Activated CD4-positive, alpha-beta memory T cell treated with anti-CD3 and anti-CD28 coated beads for 36 hours (primary cell): ENCODE results near the gene MTR. TPM values are rescaled to one million over a fixed set of nuclear protein-coding genes. Genes with fewer than 3 reads are reported as not detected.

Source experiments
- CTCF ChIA-PET: fragments of 350-600 bp; sonication (Branson Sonifier 250); formaldehyde crosslinking; loops from one replicate; lab custom pipeline; 2021; ENCODE audit warnings: antibody characterized with exemption, inconsistent platforms; lab: Charles Lee
- POLR2A ChIA-PET: fragments of 350-600 bp; sonication (Branson Sonifier 250); formaldehyde crosslinking; loops from one replicate; lab custom pipeline; 2021; ENCODE audit warnings: antibody characterized with exemption; lab: Charles Lee
- DNase-seq: peaks from one replicate; pipeline ENCODE4 v3.0.0-alpha.2; 2020
- H3K27ac Mint-ChIP-seq: one replicate; pipeline ENCODE4 v1.8.0; 2021; ENCODE audit warnings: mixed read lengths
- H3K27me3 Mint-ChIP-seq: one replicate; pipeline ENCODE4 v1.8.0; 2021; ENCODE audit warnings: mixed read lengths
- H3K36me3 Mint-ChIP-seq: one replicate; pipeline ENCODE4 v1.8.0; 2021; ENCODE audit warnings: mixed read lengths
- H3K4me1 Mint-ChIP-seq: one replicate; pipeline ENCODE4 v1.8.0; 2021; ENCODE audit warnings: low read depth, mixed read lengths
- H3K4me3 Mint-ChIP-seq: one replicate; pipeline ENCODE4 v1.8.0; 2021; ENCODE audit warnings: mild to moderate bottlenecking, mixed read lengths
- H3K9me3 Mint-ChIP-seq: one replicate; pipeline ENCODE4 v1.8.0; 2021; ENCODE audit warnings: mixed read lengths
- intact Hi-C: fragments of 100-400 bp; cut with micrococcal nuclease; formaldehyde crosslinking; loops from one replicate; pipeline ENCODE4 v1.15.1; 2023
- total RNA-seq, 2 experiments: library from RNA; stranded (reverse); gene quantifications; one replicate each; pipeline ENCODE4 v1.2.3, GENCODE V29; 2021

Gene MTR
- 10 to 100 TPM; 46.3 to 46.6 TPM for total RNA-seq

- peak; percentile 98 for DNase-seq
- Mint-ChIP-seq H3K27me3 (no peaks in the 10 kb centered on the region), H3K36me3 (peaks cover 2% of the 10 kb centered on the region), H3K9me3 (no peaks in the 10 kb centered on the region), H3K27ac (peak within 1 kb of the TSS; percentile 96), H3K4me3 (peak within 1 kb of the TSS; percentile 91), H3K4me1 (peaks cover 31% of the 10 kb centered on the region)
- ChIA-PET POLR2A (interaction anchor here (0.9 to 1.9 kb wide), 4 partner anchors 11 to 1290 kb away, joined by 3 to 16 read pairs (median 4); partner anchors contain the start of genes B3GALNT2 and HEATR1), CTCF (interaction anchor here (0.7 to 1.2 kb wide), 2 partner anchors 11 to 36 kb away, joined by 3 to 9 read pairs; no protein-coding TSS in a partner anchor)
- intact Hi-C loops: loop anchor here (1.0 to 5.0 kb wide), 3 partner anchors 191 to 513 kb away; partner anchors contain the start of gene HEATR1
These were observed at the start of gene MTR for GRCh38 chr1:236795035-236795756. MTR (plus strand) TSS chr1:236795292; CDS start chr1:236795704, 412 bp downstream.

- intact Hi-C loops: no loop called here
- POLR2A ChIA-PET: no interaction called here
These were observed 48.3 kb upstream of the MTR start for GRCh38 chr1:236746785-236747184.

GRCh38 chr1:236747311-236747985 lies 47.6 kb upstream of the MTR start:
- POLR2A ChIA-PET: no interaction called here

More at GRCh38 chr1:236746785-236747184, 48.3 kb upstream of the MTR start:
- Mint-ChIP-seq H3K9me3 (no peaks in the 10 kb centered on the region), H3K27ac (no peak overlapping the region), H3K4me3 (no peak overlapping the region), H3K4me1 (no peaks in the 10 kb centered on the region), H3K36me3 (no peaks in the 10 kb centered on the region), H3K27me3 (peaks cover 14% of the 10 kb centered on the region)
- CTCF ChIA-PET: no interaction called here
- DNase-seq: no peak

GRCh38 chr1:236748268-236748870 lies 46.7 kb upstream of the MTR start:
- no peak for DNase-seq
- no peak overlapping the region for H3K27ac Mint-ChIP-seq
- no peak overlapping the region for H3K4me3 Mint-ChIP-seq
- intact Hi-C loops: no loop called here
- H3K27me3 Mint-ChIP-seq: peaks cover 14% of the 10 kb centered on the region
- POLR2A ChIA-PET: no interaction called here
- no peaks in the 10 kb centered on the region for H3K36me3 Mint-ChIP-seq
- H3K4me1 Mint-ChIP-seq: no peaks in the 10 kb centered on the region
- no peaks in the 10 kb centered on the region for H3K9me3 Mint-ChIP-seq
- CTCF ChIA-PET: interaction anchor here (0.6 to 4.4 kb wide), 3 partner anchors 11 to 638 kb away, joined by 3 to 24 read pairs (median 3); no protein-coding TSS in a partner anchor

More at GRCh38 chr1:236747311-236747985, 47.6 kb upstream of the MTR start:
- H3K4me1 Mint-ChIP-seq: no peaks in the 10 kb centered on the region
- H3K27ac Mint-ChIP-seq: no peak overlapping the region
- H3K27me3 Mint-ChIP-seq: peaks cover 14% of the 10 kb centered on the region
- CTCF ChIA-PET: interaction anchor here (4.4 kb wide), 1 partner anchor 11 kb away, joined by 24 read pairs; no protein-coding TSS in a partner anchor
- intact Hi-C loops: no loop called here
- H3K36me3 Mint-ChIP-seq: no peaks in the 10 kb centered on the region
- DNase-seq: no peak
- no peak overlapping the region for H3K4me3 Mint-ChIP-seq
- H3K9me3 Mint-ChIP-seq: no peaks in the 10 kb centered on the region

GRCh38 chr1:236750928-236751327 lies 44.2 kb upstream of the MTR start:
- no peak overlapping the region for H3K27ac Mint-ChIP-seq
- no peak overlapping the region for H3K4me3 Mint-ChIP-seq
- ChIA-PET POLR2A (no interaction called here), CTCF (interaction anchor here (0.6 to 4.4 kb wide), 2 partner anchors 8 to 111 kb away, joined by 3 to 24 read pairs; no protein-coding TSS in a partner anchor)
- H3K27me3 Mint-ChIP-seq: peaks cover 11% of the 10 kb centered on the region
- H3K4me1 Mint-ChIP-seq: no peaks in the 10 kb centered on the region
- intact Hi-C loops: no loop called here
- no peaks in the 10 kb centered on the region for H3K36me3 Mint-ChIP-seq
- no peaks in the 10 kb centered on the region for H3K9me3 Mint-ChIP-seq
- DNase-seq: no peak

GRCh38 chr1:236751385-236751784 lies 43.7 kb upstream of the MTR start:
- DNase-seq: no peak
- H3K4me1 Mint-ChIP-seq: no peaks in the 10 kb centered on the region
- H3K36me3 Mint-ChIP-seq: no peaks in the 10 kb centered on the region
- intact Hi-C loops: no loop called here
- no peak overlapping the region for H3K4me3 Mint-ChIP-seq
- POLR2A ChIA-PET: no interaction called here
- H3K27me3 Mint-ChIP-seq: peaks cover 11% of the 10 kb centered on the region
- H3K27ac Mint-ChIP-seq: no peak overlapping the region
- CTCF ChIA-PET: interaction anchor here (4.4 kb wide), 1 partner anchor 8 kb away, joined by 24 read pairs; no protein-coding TSS in a partner anchor
- H3K9me3 Mint-ChIP-seq: no peaks in the 10 kb centered on the region

- Mint-ChIP-seq H3K9me3 (no peaks in the 10 kb centered on the region), H3K4me3 (no peak overlapping the region), H3K4me1 (no peaks in the 10 kb centered on the region), H3K36me3 (no peaks in the 10 kb centered on the region), H3K27ac (no peak overlapping the region), H3K27me3 (peaks cover 10% of the 10 kb centered on the region)
- no peak for DNase-seq
- intact Hi-C loops: no loop called here
- CTCF ChIA-PET: interaction anchor here (0.7 kb wide), 1 partner anchor 147 kb away, joined by 3 read pairs; no protein-coding TSS in a partner anchor
- POLR2A ChIA-PET: no interaction called here
These were observed 43.2 kb upstream of the MTR start for GRCh38 chr1:236751935-236752334.

- CTCF ChIA-PET: interaction anchor here (1.9 kb wide), 1 partner anchor 634 kb away, joined by 6 read pairs; no protein-coding TSS in a partner anchor
- DNase-seq: no peak
- POLR2A ChIA-PET: interaction anchor here (0.5 kb wide), 1 partner anchor 128 kb away, joined by 4 read pairs; no protein-coding TSS in a partner anchor
- no peaks in the 10 kb centered on the region for H3K4me1 Mint-ChIP-seq
- peaks cover 8% of the 10 kb centered on the region for H3K27me3 Mint-ChIP-seq
- intact Hi-C loops: no loop called here
- no peak overlapping the region for H3K4me3 Mint-ChIP-seq
- no peaks in the 10 kb centered on the region for H3K9me3 Mint-ChIP-seq
- H3K36me3 Mint-ChIP-seq: no peaks in the 10 kb centered on the region
- no peak overlapping the region for H3K27ac Mint-ChIP-seq
These were observed 41.6 kb upstream of the MTR start for GRCh38 chr1:236753516-236753915.

- no peaks in the 10 kb centered on the region for H3K4me1 Mint-ChIP-seq
- no peak overlapping the region for H3K27ac Mint-ChIP-seq
- CTCF ChIA-PET: interaction anchor here (1.3 to 1.9 kb wide), 2 partner anchors 113 to 634 kb away, joined by 4 to 6 read pairs; no protein-coding TSS in a partner anchor
- no peak overlapping the region for H3K4me3 Mint-ChIP-seq
- peaks cover 8% of the 10 kb centered on the region for H3K27me3 Mint-ChIP-seq
- POLR2A ChIA-PET: no interaction called here
- intact Hi-C loops: no loop called here
- no peaks in the 10 kb centered on the region for H3K36me3 Mint-ChIP-seq
- no peaks in the 10 kb centered on the region for H3K9me3 Mint-ChIP-seq
- DNase-seq: no peak
These were observed 41.1 kb upstream of the MTR start for GRCh38 chr1:236753964-236754363.

GRCh38 chr1:236754525-236755210 lies 40.4 kb upstream of the MTR start:
- Mint-ChIP-seq H3K4me3 (no peak overlapping the region), H3K27ac (no peak overlapping the region), H3K4me1 (peaks cover 1% of the 10 kb centered on the region), H3K36me3 (no peaks in the 10 kb centered on the region), H3K27me3 (peaks cover 8% of the 10 kb centered on the region), H3K9me3 (no peaks in the 10 kb centered on the region)
- intact Hi-C loops: no loop called here
- DNase-seq: no peak
- CTCF ChIA-PET: interaction anchor here (0.8 to 1.9 kb wide), 4 partner anchors 12 to 633 kb away, joined by 3 to 6 read pairs (median 4); no protein-coding TSS in a partner anchor
- POLR2A ChIA-PET: no interaction called here

- ChIA-PET CTCF (interaction anchor here (2.4 to 3.5 kb wide), 2 partner anchors 8 to 113 kb away, joined by 19 to 24 read pairs; no protein-coding TSS in a partner anchor), POLR2A (no interaction called here)
- no peak overlapping the region for H3K4me3 Mint-ChIP-seq
These were observed 37.5 kb upstream of the MTR start for GRCh38 chr1:236757640-236758039.

More at GRCh38 chr1:236757640-236758039, 37.5 kb upstream of the MTR start:
- DNase-seq: no peak
- no peaks in the 10 kb centered on the region for H3K27me3 Mint-ChIP-seq
- no peaks in the 10 kb centered on the region for H3K36me3 Mint-ChIP-seq
- H3K9me3 Mint-ChIP-seq: no peaks in the 10 kb centered on the region
- intact Hi-C loops: loop anchor here (2.0 kb wide), 1 partner anchor 629 kb away; no protein-coding TSS in a partner anchor
- peaks cover 1% of the 10 kb centered on the region for H3K4me1 Mint-ChIP-seq
- H3K27ac Mint-ChIP-seq: no peak overlapping the region
